Measurements from ENCODE around the gene PUSL1.

DNA sequence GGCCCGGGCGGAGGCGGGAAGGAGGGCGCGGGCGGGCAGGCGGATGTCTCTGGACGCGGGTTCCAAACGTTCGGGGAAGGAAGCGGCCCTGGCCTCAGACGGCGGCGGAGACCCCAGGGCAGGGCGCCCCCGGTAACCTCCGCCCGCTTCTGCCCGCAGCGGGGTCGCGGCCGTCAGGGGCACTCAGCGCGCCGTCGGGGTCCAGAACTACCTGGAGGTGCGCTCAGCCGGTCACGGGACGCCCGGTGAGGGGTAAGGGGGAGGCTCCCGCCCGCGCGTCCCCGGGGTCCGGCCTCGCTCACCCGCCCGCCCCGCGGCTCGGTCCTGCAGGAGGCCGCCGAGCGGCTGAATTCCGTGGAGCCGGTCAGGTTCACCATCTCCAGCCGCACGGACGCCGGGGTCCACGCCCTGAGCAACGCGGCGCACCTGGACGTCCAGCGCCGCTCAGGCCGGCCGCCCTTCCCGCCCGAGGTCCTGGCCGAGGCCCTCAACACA lies 406 bp downstream of the PUSL1 start:
- TF ChIP-seq EZH2 (IDR thresholded peaks at IDR 0.05; ENCODE audit: insufficient read depth, poor library complexity, severe bottlenecking): no peak
- TF ChIP-seq EZH2phosphoT487 (IDR thresholded peaks at IDR 0.05; ENCODE audit: insufficient read depth, low read depth): no peak
